ENCODE results near the gene RAB30. TPM values are rescaled to one million over a fixed set of nuclear protein-coding genes. Genes with fewer than 3 reads are reported as not detected.
"Not testable (repeated sequence)": the region's sequence is repeated elsewhere in the genome, so short reads cannot be mapped to it uniquely, and the experiment has no call there.

Gene RAB30
- total and polyA plus RNA-seq, 7 experiments from 2014 or later, result 7.4 to 50.2 (median 24.4) TPM

DNA sequence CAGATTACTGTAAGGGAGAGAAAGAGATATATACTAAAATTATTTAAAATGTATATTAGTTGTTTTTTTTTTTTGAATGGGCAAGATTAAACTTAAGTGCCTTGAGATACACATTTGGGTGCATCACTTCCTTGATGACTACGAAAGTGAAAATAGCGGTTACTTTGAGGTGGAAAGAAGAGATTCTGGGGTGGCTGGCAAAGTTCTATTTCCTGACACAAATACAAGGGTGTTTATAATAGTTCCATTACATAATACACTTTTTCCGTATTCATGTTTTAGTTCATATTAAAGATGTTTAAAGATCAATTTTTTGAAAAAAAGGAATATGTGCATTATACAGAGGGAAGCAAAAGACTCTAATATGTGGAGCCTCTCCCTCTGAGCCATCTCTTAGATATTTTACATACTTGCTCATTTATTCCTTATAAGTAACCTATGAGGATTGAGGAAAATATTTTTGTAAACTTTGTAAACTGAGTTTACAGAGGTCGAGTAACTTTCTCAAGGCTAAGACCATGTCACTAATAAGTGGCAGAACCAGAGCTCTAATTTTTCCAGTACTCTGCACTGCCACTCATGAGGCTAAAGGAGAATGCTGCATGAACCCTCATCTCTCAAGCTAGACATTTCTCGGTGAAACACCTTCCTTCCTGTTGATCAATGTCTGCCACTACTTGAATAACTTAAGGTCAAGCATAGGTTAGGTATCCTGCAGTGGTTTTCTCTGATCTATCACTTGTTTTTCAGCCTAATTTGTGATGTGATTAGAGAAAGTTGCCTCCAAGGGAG is 111.5 kb downstream of the RAB30 start:
- no peaks in the 10 kb centered on the region for H3K27me3 ChIP-seq (ENCODE audit: control insufficient read depth in 2 of 2, insufficient read depth in 2 of 2, low read length in 2 of 2)
- peak; percentile 92 for ATAC-seq
- H3K36me3 Mint-ChIP-seq, result peaks cover 9 to 39% (median 10%) of the 10 kb centered on the region in 5 donors
- peak overlapping the region; percentile 52 to 88 (median 80) for H3K4me3 Mint-ChIP-seq
- H3K4me1 ChIP-seq (ENCODE audit: control insufficient read depth in 2 of 2, insufficient read depth in 2 of 2, low read length in 2 of 2), result peaks cover 49 to 82% of the 10 kb centered on the region in 2 donors
- peaks cover 3 to 33% (median 17%) of the 10 kb centered on the region in 11 donors for H3K9me3 Mint-ChIP-seq
- H3K27ac Mint-ChIP-seq, result peak overlapping the region; percentile 84 to 99 (median 98)
- H3K9me3 ChIP-seq (ENCODE audit: control insufficient read depth in 2 of 3, low read length in 3 of 3), result peaks cover 0 to 4% (median 0%) of the 10 kb centered on the region in 3 experiments
- POLR2A ChIA-PET, result interaction anchor here (0.7 to 8.9 kb wide), 24 partner anchors 10 to 223 kb away, joined by 3 to 105 read pairs (median 6); partner anchors contain the start of genes DDIAS, PCF11, PRCP and RAB30
- no peaks in the 10 kb centered on the region for H3K36me3 ChIP-seq (ENCODE audit: control insufficient read depth in 2 of 3, insufficient read depth in 3 of 3, low read length in 3 of 3)
- DNase-seq, result peak in 7 of 9 donors; percentile 71 to 89 (median 86)
- H3K27me3 Mint-ChIP-seq, result peaks cover 0 to 8% (median 0%) of the 10 kb centered on the region in 5 donors
- intact Hi-C loops (cut with micrococcal nuclease), result loop anchor here (1.0 to 5.0 kb wide), 14 partner anchors 11 to 326 kb away; partner anchors contain the start of genes DDIAS (in 2 of the 2), RAB30 (in 2 of the 2) and CCDC90B (in 1 of the 2)
- H3K27ac ChIP-seq (ENCODE audit: low read depth, low read length), result peak overlapping the region; percentile 74
- peaks cover 37 to 96% (median 90%) of the 10 kb centered on the region in 7 donors for H3K4me1 Mint-ChIP-seq
- CTCF ChIA-PET, result interaction anchor here (1.2 to 2.9 kb wide), 7 partner anchors 9 to 33 kb away, joined by 3 to 13 read pairs (median 7); no protein-coding TSS in a partner anchor
- H3K4me3 ChIP-seq (ENCODE audit: low read length), result peak overlapping the region; percentile 37

DNA sequence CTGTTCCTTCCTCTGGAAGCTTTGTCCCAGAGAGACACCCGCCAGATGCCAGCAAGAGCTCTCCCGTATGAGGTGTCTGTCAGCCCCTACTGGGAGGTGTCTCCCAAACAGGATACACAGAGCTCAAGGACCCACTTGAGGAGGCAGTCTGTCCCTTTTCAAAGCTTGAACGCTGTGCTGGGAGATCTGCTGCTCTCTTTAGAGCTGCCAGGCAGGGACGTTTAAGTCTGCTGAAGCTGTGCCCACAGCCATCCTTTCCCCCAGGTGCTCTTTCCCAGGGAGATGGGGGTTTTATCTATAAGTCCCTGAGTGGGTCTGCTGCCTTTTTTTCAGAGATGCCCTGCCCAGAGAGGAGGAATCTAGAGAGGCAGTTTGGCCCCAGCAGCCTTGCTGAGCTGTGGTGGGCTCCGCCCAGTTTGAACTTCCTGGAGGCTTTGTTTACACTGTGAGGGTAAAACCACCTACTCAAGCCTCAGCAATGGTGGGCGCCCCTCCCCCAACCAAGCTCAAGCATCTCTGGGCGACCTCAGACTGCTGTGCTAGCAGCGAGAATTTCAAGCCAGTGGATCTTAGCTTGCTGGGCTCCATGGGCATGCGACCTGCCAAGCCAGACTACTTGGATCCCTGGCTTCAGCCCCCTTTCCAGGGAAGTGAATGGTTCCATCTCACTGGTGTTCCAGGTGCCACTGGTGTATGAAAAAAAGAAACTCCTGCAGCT is 115.8 kb downstream of the RAB30 start:
- Mint-ChIP-seq H3K36me3 (peaks cover 38 to 64% (median 38%) of the 10 kb centered on the region in 5 donors), H3K4me3 (peak overlapping the region; percentile 39 to 78 (median 64)), H3K9me3 (peaks cover 20 to 76% (median 49%) of the 10 kb centered on the region in 11 donors), H3K27me3 (peaks cover 0 to 20% (median 0%) of the 10 kb centered on the region in 5 donors), H3K4me1 (peaks cover 20 to 73% (median 58%) of the 10 kb centered on the region in 7 donors), H3K27ac (peak overlapping the region; percentile 81 to 96 (median 89))
- H3K9me3 ChIP-seq (ENCODE audit: control insufficient read depth in 2 of 3, low read length in 3 of 3), result peaks cover 0 to 14% (median 0%) of the 10 kb centered on the region in 3 experiments
- DNase-seq (peak in 8 of 9 donors; percentile 44 to 84 (median 76)), ATAC-seq (peak; percentile 28)
- H3K36me3 ChIP-seq (ENCODE audit: control insufficient read depth in 2 of 3, insufficient read depth in 3 of 3, low read length in 3 of 3); H3K27me3 ChIP-seq (ENCODE audit: control insufficient read depth in 2 of 2, insufficient read depth in 2 of 2, low read length in 2 of 2): not testable (repeated sequence)
- intact Hi-C loops (cut with micrococcal nuclease), result loop anchor here (1.0 to 2.0 kb wide), 4 partner anchors 15 to 55 kb away; partner anchors contain the start of gene DDIAS (in 1 of the 2)
- peak overlapping the region; percentile 53 for H3K27ac ChIP-seq (ENCODE audit: low read depth, low read length)
- peaks cover 43 to 50% of the 10 kb centered on the region in 2 donors for H3K4me1 ChIP-seq (ENCODE audit: control insufficient read depth in 2 of 2, insufficient read depth in 2 of 2, low read length in 2 of 2)
- ChIA-PET POLR2A (interaction anchor here (0.5 to 8.9 kb wide), 19 partner anchors 12 to 218 kb away, joined by 3 to 105 read pairs (median 4); partner anchors contain the start of genes DDIAS, PCF11, PRCP and RAB30), CTCF (interaction anchor here (1.1 to 1.5 kb wide), 5 partner anchors 14 to 34 kb away, joined by 3 to 8 read pairs (median 4); no protein-coding TSS in a partner anchor)
- H3K4me3 ChIP-seq (ENCODE audit: low read length), result peak overlapping the region; percentile 41

DNA sequence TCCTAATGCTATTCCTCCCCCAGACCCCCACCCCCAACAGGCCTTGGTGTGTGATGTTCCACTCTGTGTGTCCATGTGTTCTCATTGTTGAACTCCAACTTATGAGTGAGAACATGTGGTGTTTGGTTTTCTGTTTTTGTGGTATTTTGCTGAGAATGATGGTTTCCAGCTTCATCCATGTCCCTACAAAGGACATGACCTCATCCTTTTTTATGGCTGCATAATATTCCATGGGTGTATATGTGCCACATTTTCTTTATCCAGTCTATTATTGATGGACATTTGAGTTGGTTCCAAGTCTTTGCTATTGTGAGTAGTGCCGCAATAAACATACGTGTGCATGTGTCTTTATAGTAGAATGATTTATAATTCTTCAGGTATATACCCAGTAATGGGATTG is 121.2 kb downstream of the RAB30 start:
- H3K4me3 Mint-ChIP-seq; H3K36me3 ChIP-seq (ENCODE audit: control insufficient read depth in 2 of 3, insufficient read depth in 3 of 3, low read length in 3 of 3); ATAC-seq; H3K9me3 ChIP-seq (ENCODE audit: control insufficient read depth in 2 of 3, low read length in 3 of 3); H3K4me1 ChIP-seq (ENCODE audit: control insufficient read depth in 2 of 2, insufficient read depth in 2 of 2, low read length in 2 of 2); CTCF ChIA-PET; intact Hi-C loops (cut with micrococcal nuclease); H3K27me3 ChIP-seq (ENCODE audit: control insufficient read depth in 2 of 2, insufficient read depth in 2 of 2, low read length in 2 of 2); H3K4me3 ChIP-seq (ENCODE audit: low read length); H3K27ac ChIP-seq (ENCODE audit: low read depth, low read length); DNase-seq; H3K27ac Mint-ChIP-seq: not testable (repeated sequence)
- POLR2A ChIA-PET, result interaction anchor here (1.5 kb wide), 1 partner anchor 16 kb away, joined by 4 read pairs; no protein-coding TSS in a partner anchor
- Mint-ChIP-seq H3K9me3 (peaks cover 17 to 69% (median 39%) of the 10 kb centered on the region in 11 donors), H3K4me1 (peaks cover 8 to 28% (median 22%) of the 10 kb centered on the region in 7 donors), H3K36me3 (peaks cover 28 to 42% (median 37%) of the 10 kb centered on the region in 5 donors), H3K27me3 (peaks cover 0 to 41% (median 0%) of the 10 kb centered on the region in 5 donors)

DNA sequence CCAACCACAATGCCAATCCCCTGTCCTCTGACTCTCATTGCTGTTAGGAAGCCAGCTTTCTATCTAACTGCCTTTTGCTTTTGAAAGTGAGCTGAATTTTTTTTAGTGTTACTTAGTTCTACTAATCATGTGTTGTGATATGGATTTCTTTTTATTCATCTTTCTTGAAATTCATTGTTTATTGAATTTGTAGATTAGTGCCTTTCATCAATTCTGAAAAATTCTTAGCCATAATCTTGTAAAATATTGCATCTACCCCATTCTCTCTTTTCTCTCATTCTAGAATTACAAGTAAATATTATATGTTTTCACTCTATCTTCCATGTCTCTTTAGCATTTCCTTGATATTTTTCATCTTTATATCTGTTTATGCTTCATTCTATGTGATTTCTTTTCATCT is 122.3 kb downstream of the RAB30 start:
- peak overlapping the region in 1 of 9 donors; percentile 49 for H3K27ac Mint-ChIP-seq
- H3K4me3 Mint-ChIP-seq, result no peak overlapping the region
- POLR2A ChIA-PET, result interaction anchor here (1.4 to 1.5 kb wide), 2 partner anchors 11 to 15 kb away, joined by 4 to 6 read pairs; no protein-coding TSS in a partner anchor
- ATAC-seq, result no peak
- peaks cover 17 to 35% (median 28%) of the 10 kb centered on the region in 5 donors for H3K36me3 Mint-ChIP-seq
- DNase-seq, result no peak
- CTCF ChIA-PET, result no interaction called here
- Histone ChIP-seq H3K4me3 (ENCODE audit: low read length) (no peak overlapping the region), H3K36me3 (ENCODE audit: control insufficient read depth in 2 of 3, insufficient read depth in 3 of 3, low read length in 3 of 3) (no peaks in the 10 kb centered on the region), H3K4me1 (ENCODE audit: control insufficient read depth in 2 of 2, insufficient read depth in 2 of 2, low read length in 2 of 2) (no peaks in the 10 kb centered on the region), H3K27me3 (ENCODE audit: control insufficient read depth in 2 of 2, insufficient read depth in 2 of 2, low read length in 2 of 2) (no peaks in the 10 kb centered on the region), H3K27ac (ENCODE audit: low read depth, low read length) (no peak overlapping the region), H3K9me3 (ENCODE audit: control insufficient read depth in 2 of 3, low read length in 3 of 3) (peaks cover 0 to 9% (median 0%) of the 10 kb centered on the region in 3 experiments)
- H3K9me3 Mint-ChIP-seq, result peaks cover 10 to 61% (median 29%) of the 10 kb centered on the region in 11 donors
- intact Hi-C loops (cut with micrococcal nuclease), result no loop called here
- peaks cover 0 to 17% (median 11%) of the 10 kb centered on the region in 7 donors for H3K4me1 Mint-ChIP-seq
- peaks cover 0 to 41% (median 0%) of the 10 kb centered on the region in 5 donors for H3K27me3 Mint-ChIP-seq

DNA sequence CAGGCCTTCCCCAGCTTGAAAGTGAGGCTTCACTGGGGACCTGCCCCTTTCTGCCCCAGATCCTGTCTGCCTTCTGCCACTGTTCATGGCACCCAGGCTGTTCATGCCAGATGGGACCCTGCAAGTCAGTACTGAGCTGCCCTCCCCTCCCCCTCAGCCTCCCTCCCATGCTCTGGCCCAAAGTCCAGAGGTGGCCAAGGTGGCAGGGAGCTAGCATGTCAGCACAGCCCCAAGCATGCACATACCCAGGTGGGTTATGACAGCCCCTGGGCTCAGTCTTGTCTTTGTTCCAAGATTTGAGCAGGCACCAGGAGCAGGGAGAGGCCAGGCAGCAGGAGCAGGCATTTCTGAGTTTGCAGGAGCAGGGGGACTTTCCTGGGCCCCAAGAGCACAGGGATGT is 126.0 kb downstream of the RAB30 start:
- Histone ChIP-seq H3K4me3 (ENCODE audit: low read length) (no peak overlapping the region), H3K36me3 (ENCODE audit: control insufficient read depth in 2 of 3, insufficient read depth in 3 of 3, low read length in 3 of 3) (no peaks in the 10 kb centered on the region), H3K4me1 (ENCODE audit: control insufficient read depth in 2 of 2, insufficient read depth in 2 of 2, low read length in 2 of 2) (no peaks in the 10 kb centered on the region), H3K27ac (ENCODE audit: low read depth, low read length) (no peak overlapping the region), H3K27me3 (ENCODE audit: control insufficient read depth in 2 of 2, insufficient read depth in 2 of 2, low read length in 2 of 2) (no peaks in the 10 kb centered on the region), H3K9me3 (ENCODE audit: control insufficient read depth in 2 of 3, low read length in 3 of 3) (no peaks in the 10 kb centered on the region)
- Mint-ChIP-seq H3K4me3 (no peak overlapping the region), H3K27ac (no peak overlapping the region), H3K27me3 (peaks cover 0 to 21% (median 0%) of the 10 kb centered on the region in 5 donors), H3K36me3 (peaks cover 8 to 25% (median 11%) of the 10 kb centered on the region in 5 donors), H3K9me3 (peaks cover 3 to 55% (median 13%) of the 10 kb centered on the region in 11 donors), H3K4me1 (peaks cover 0 to 28% (median 13%) of the 10 kb centered on the region in 7 donors)
- intact Hi-C loops (cut with micrococcal nuclease), result no loop called here
- ChIA-PET POLR2A (interaction anchor here (0.7 to 2.3 kb wide), 3 partner anchors 16 to 25 kb away, joined by 3 to 6 read pairs (median 4); no protein-coding TSS in a partner anchor), CTCF (no interaction called here)
- DNase-seq, result no peak
- no peak for ATAC-seq

DNA sequence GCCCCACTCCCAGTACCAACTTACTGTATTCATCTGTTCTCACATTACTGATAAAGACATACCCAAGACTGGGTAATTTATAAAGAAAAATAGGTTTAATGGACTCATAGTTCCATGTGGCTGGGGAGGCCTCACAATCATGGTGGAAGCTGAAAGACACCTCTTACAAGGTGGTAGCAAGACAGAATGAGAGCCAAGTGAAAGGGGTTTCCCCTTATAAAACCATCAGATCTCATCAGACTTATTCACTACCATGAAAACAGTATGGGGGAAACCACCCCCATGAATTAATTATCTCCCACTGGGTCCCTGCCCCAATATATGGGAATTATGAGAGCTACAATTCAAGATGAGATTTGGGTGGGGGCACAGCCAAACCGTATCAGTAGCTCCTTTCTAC is 126.7 kb downstream of the RAB30 start:
- Mint-ChIP-seq H3K27ac (peak overlapping the region in 1 of 9 donors; percentile 12), H3K9me3 (peaks cover 3 to 55% (median 16%) of the 10 kb centered on the region in 11 donors), H3K36me3 (peaks cover 8 to 28% (median 13%) of the 10 kb centered on the region in 5 donors), H3K4me1 (peaks cover 1 to 34% (median 14%) of the 10 kb centered on the region in 7 donors), H3K27me3 (peaks cover 0 to 21% (median 0%) of the 10 kb centered on the region in 5 donors)
- H3K9me3 ChIP-seq (ENCODE audit: control insufficient read depth in 2 of 3, low read length in 3 of 3); H3K4me3 ChIP-seq (ENCODE audit: low read length); H3K27ac ChIP-seq (ENCODE audit: low read depth, low read length); H3K27me3 ChIP-seq (ENCODE audit: control insufficient read depth in 2 of 2, insufficient read depth in 2 of 2, low read length in 2 of 2); CTCF ChIA-PET; H3K36me3 ChIP-seq (ENCODE audit: control insufficient read depth in 2 of 3, insufficient read depth in 3 of 3, low read length in 3 of 3); DNase-seq; ATAC-seq; H3K4me1 ChIP-seq (ENCODE audit: control insufficient read depth in 2 of 2, insufficient read depth in 2 of 2, low read length in 2 of 2); H3K4me3 Mint-ChIP-seq; intact Hi-C loops (cut with micrococcal nuclease): not testable (repeated sequence)
- POLR2A ChIA-PET, result interaction anchor here (1.6 kb wide), 2 partner anchors 15 to 24 kb away, joined by 4 to 5 read pairs; no protein-coding TSS in a partner anchor

Data from naive thymus-derived CD4-positive, alpha-beta T cell (primary cell).